GM21390 (cell line): ENCODE results near the gene LAYN.

Source experiments
- ATAC-seq: cut with Tn5 transposase; IDR thresholded peaks from one replicate; pipeline ENCODE4 v1.9.1; 2021; ENCODE audit not compliant: unreplicated experiment

The LAYN gene

GRCh38 chr11:111561306-111561705, 20.8 kb downstream of the LAYN start:
- no peak for ATAC-seq

GRCh38 chr11:111561791-111562325, 21.3 kb downstream of the LAYN start:
- no peak for ATAC-seq

GRCh38 chr11:111562692-111563389, 22.3 kb downstream of the LAYN start:
- no peak for ATAC-seq

GRCh38 chr11:111565114-111565720, 24.7 kb downstream of the LAYN start:
- no peak for ATAC-seq

- no peak for ATAC-seq
These were observed 25.8 kb downstream of the LAYN start for GRCh38 chr11:111566324-111566723.

- no peak for ATAC-seq
These were observed 29.0 kb downstream of the LAYN start for GRCh38 chr11:111569476-111569875.

GRCh38 chr11:111570796-111571195, 30.3 kb downstream of the LAYN start:
- ATAC-seq, result no peak

- peak; percentile 58 for ATAC-seq
These were observed 31.4 kb downstream of the LAYN start for GRCh38 chr11:111571829-111572501.

GRCh38 chr11:111572581-111572980, 32.1 kb downstream of the LAYN start:
- no peak for ATAC-seq

GRCh38 chr11:111573821-111574249, 33.3 kb downstream of the LAYN start:
- ATAC-seq, result no peak

GRCh38 chr11:111574373-111575225, 34.1 kb downstream of the LAYN start:
- no peak for ATAC-seq

- ATAC-seq, result no peak
These were observed 35.2 kb downstream of the LAYN start for GRCh38 chr11:111575740-111576139.

- ATAC-seq, result no peak
These were observed 37.3 kb downstream of the LAYN start for GRCh38 chr11:111577821-111578220.

GRCh38 chr11:111581341-111581740, 40.8 kb downstream of the LAYN start:
- ATAC-seq, result no peak

GRCh38 chr11:111582163-111582562, 41.6 kb downstream of the LAYN start:
- no peak for ATAC-seq

- no peak for ATAC-seq
These were observed 42.4 kb downstream of the LAYN start for GRCh38 chr11:111582881-111583280.

- ATAC-seq, result no peak
These were observed 44.9 kb downstream of the LAYN start for GRCh38 chr11:111585371-111585770.

- no peak for ATAC-seq
These were observed 45.9 kb downstream of the LAYN start for GRCh38 chr11:111586388-111586831.

GRCh38 chr11:111589114-111589513, 48.6 kb downstream of the LAYN start:
- no peak for ATAC-seq

- no peak for ATAC-seq
These were observed 49.5 kb downstream of the LAYN start for GRCh38 chr11:111589886-111590499.
